B cell (primary cell): Measurements from ENCODE around the gene APCS.

Source experiments
- EZH2 ChIP-seq: IDR thresholded peaks from 2 replicates; pipeline ENCODE4 v1.6.1; 2012; ENCODE audit warnings: borderline replicate concordance, low read depth, mild to moderate bottlenecking, moderate library complexity, low read length; ENCODE audit not compliant: insufficient read depth, poor library complexity, severe bottlenecking
- TF ChIP-seq, protein P1 (sequence below): fragments of 200-600 bp; IDR thresholded peaks from one replicate; pipeline ENCODE4 v1.8.0; 2022; ENCODE audit warnings: antibody characterized with exemption, mild to moderate bottlenecking

DNA sequence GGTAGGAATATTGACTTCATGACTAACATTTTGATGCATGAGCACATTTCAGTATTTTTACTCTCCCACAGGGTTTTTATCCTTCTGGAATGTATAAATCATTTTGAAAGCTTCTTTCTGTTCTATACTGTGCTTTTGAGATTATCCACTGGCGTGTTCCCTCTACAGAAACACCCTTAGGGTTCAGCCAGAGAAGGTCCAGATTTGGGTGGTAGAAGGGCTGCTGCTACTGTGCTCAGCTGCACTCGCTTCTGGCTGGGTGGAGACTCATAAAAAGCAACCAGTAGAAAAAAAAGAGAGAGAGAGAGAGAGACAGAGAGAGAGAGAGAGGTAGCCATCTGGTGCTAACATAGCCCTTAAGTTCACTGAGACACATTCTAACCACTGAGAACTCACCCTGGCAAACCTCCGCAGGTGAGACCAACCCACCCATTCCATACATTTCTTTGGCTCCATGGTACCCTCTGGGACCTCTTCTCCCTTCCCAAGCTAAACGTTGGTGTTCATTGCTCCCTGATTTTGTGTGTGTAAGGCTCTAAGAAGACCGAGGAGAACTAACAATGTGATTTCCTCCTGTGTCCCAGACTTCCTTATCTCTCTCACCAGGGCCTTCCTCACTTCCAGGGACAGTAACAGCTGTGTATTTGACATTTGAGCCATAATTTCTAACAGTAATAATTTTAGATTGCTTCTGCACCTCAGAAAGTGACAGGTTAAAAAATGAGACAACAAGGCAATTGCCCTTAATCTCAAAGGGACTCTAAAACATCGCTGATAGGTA, 7.2 kb downstream of the APCS start:
- TF ChIP-seq, protein P1, sequence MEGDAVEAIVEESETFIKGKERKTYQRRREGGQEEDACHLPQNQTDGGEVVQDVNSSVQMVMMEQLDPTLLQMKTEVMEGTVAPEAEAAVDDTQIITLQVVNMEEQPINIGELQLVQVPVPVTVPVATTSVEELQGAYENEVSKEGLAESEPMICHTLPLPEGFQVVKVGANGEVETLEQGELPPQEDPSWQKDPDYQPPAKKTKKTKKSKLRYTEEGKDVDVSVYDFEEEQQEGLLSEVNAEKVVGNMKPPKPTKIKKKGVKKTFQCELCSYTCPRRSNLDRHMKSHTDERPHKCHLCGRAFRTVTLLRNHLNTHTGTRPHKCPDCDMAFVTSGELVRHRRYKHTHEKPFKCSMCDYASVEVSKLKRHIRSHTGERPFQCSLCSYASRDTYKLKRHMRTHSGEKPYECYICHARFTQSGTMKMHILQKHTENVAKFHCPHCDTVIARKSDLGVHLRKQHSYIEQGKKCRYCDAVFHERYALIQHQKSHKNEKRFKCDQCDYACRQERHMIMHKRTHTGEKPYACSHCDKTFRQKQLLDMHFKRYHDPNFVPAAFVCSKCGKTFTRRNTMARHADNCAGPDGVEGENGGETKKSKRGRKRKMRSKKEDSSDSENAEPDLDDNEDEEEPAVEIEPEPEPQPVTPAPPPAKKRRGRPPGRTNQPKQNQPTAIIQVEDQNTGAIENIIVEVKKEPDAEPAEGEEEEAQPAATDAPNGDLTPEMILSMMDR = no peak
- TF ChIP-seq EZH2 = no peak
